HEK293T (cell line): ENCODE data around the gene TRIM24.

Source experiments
- BHLHE40 ChIP-seq: fragments of 450-650 bp; IDR thresholded peaks from 2 replicates; pipeline ENCODE4 v1.6.1; 2016; ENCODE audit warnings: mild to moderate bottlenecking, moderate library complexity, borderline replicate concordance
- CTBP1 ChIP-seq: fragments of 450-650 bp; IDR thresholded peaks from 2 replicates; pipeline ENCODE4 v1.6.1; 2016; ENCODE audit warnings: borderline replicate concordance
- ELF4 ChIP-seq: fragments of 450-650 bp; IDR thresholded peaks from 2 replicates; pipeline ENCODE4 v1.6.1; 2017; ENCODE audit warnings: antibody characterized with exemption
- FOXK2 ChIP-seq: fragments of 450-650 bp; IDR thresholded peaks from 2 replicates; pipeline ENCODE4 v1.6.1; 2016; ENCODE audit warnings: mild to moderate bottlenecking
- FOXM1 ChIP-seq: fragments of 450-650 bp; IDR thresholded peaks from 2 replicates; pipeline ENCODE4 v1.6.1; 2017; ENCODE audit warnings: mild to moderate bottlenecking, borderline replicate concordance
- HDGF ChIP-seq: fragments of 450-650 bp; IDR thresholded peaks from 2 replicates; pipeline ENCODE4 v1.6.1; 2017; ENCODE audit warnings: antibody characterized with exemption, borderline replicate concordance
- L3MBTL2 ChIP-seq: fragments of 450-650 bp; conservative IDR thresholded peaks from 2 replicates; pipeline ENCODE4 v1.6.1; 2016; ENCODE audit warnings: mild to moderate bottlenecking
- LEF1 ChIP-seq: fragments of 450-650 bp; IDR thresholded peaks from 2 replicates; pipeline ENCODE4 v1.6.1; 2017; ENCODE audit warnings: mild to moderate bottlenecking, borderline replicate concordance
- NFRKB ChIP-seq: fragments of 450-650 bp; IDR thresholded peaks from 2 replicates; pipeline ENCODE4 v1.6.1; 2016; ENCODE audit warnings: mild to moderate bottlenecking, moderate library complexity
- SP1 ChIP-seq: fragments of 450-650 bp; IDR thresholded peaks from 2 replicates; pipeline ENCODE4 v1.6.1; 2017
- SUZ12 ChIP-seq: fragments of 450-650 bp; IDR thresholded peaks from 2 replicates; pipeline ENCODE4 v1.6.1; 2016; ENCODE audit warnings: mild to moderate bottlenecking
- ZNF384 ChIP-seq: fragments of 450-650 bp; IDR thresholded peaks from 2 replicates; pipeline ENCODE4 v1.6.1; 2016
- TF ChIP-seq, protein P1 (sequence below): fragments of 450-650 bp; IDR thresholded peaks from 2 replicates; pipeline ENCODE4 v1.6.1; 2016

DNA sequence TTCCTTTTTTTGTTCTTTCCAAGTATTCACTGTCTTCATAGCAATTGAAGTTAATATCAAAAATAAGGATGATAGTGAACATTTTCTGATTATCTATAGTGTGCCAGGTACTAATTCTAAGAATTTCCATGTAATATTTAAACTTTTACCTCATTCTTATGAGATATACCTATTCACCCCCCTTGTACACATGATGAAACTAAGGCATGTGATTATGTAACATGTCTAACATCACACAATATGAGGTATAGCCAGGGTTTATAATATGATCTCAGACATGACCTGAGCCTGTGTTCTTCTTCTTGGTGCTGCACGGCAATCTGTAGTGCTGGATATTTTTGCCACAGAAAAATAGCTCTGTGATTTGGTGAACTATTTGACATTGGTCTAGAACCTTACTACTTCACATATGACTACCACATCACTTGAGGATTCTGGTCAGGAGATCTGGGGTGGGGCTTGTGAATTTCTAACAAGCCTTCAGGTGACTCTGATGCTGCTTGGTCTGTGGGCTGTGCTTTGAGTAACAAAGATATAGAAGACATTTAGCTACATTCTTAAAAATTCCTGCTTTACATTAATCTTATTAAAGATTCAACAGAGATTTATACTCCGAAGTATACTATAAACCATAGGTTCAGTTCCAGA lies 79.1 kb downstream of the TRIM24 start:
- TF ChIP-seq NFRKB (no peak), SP1 (no peak), LEF1 (no peak), FOXK2 (no peak), HDGF (no peak), ZNF384 (no peak), ELF4 (no peak), SUZ12 (no peak), BHLHE40 (no peak), FOXM1 (no peak), L3MBTL2 (no peak), CTBP1 (no peak)
- TF ChIP-seq, protein P1, sequence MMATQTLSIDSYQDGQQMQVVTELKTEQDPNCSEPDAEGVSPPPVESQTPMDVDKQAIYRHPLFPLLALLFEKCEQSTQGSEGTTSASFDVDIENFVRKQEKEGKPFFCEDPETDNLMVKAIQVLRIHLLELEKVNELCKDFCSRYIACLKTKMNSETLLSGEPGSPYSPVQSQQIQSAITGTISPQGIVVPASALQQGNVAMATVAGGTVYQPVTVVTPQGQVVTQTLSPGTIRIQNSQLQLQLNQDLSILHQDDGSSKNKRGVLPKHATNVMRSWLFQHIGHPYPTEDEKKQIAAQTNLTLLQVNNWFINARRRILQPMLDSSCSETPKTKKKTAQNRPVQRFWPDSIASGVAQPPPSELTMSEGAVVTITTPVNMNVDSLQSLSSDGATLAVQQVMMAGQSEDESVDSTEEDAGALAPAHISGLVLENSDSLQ = no peak
